Measurements from ENCODE around the gene RRP9. TPM values are rescaled to one million over a fixed set of nuclear protein-coding genes. Genes with fewer than 3 reads are reported as not detected.
"Not testable (repeated sequence)": the region's sequence is repeated elsewhere in the genome, so short reads cannot be mapped to it uniquely, and the experiment has no call there.

The RRP9 gene
- total RNA-seq, 2 experiments from 2014 or later, result 29.2 to 29.6 TPM

GRCh38 chr3:51933471-51934138 lies 8.1 kb downstream of the RRP9 start:
- no peaks in the 10 kb centered on the region for H3K9me3 Mint-ChIP-seq (ENCODE audit: insufficient read depth)
- H3K27ac Mint-ChIP-seq, result no peak overlapping the region
- no peaks in the 10 kb centered on the region for H3K27me3 Mint-ChIP-seq (ENCODE audit: low read depth)
- DNase-seq (no peak), ATAC-seq (no peak)
- no peak overlapping the region for H3K4me3 Mint-ChIP-seq
- ChIA-PET POLR2A (no interaction called here), CTCF (interaction anchor here (0.8 kb wide), 1 partner anchor 8 kb away, joined by 3 read pairs; the partner anchor contains the start of gene RRP9)
- H3K4me1 Mint-ChIP-seq (ENCODE audit: low read depth), result peaks cover 15% of the 10 kb centered on the region
- peaks cover 36% of the 10 kb centered on the region for H3K36me3 Mint-ChIP-seq (ENCODE audit: low read depth)

DNA sequence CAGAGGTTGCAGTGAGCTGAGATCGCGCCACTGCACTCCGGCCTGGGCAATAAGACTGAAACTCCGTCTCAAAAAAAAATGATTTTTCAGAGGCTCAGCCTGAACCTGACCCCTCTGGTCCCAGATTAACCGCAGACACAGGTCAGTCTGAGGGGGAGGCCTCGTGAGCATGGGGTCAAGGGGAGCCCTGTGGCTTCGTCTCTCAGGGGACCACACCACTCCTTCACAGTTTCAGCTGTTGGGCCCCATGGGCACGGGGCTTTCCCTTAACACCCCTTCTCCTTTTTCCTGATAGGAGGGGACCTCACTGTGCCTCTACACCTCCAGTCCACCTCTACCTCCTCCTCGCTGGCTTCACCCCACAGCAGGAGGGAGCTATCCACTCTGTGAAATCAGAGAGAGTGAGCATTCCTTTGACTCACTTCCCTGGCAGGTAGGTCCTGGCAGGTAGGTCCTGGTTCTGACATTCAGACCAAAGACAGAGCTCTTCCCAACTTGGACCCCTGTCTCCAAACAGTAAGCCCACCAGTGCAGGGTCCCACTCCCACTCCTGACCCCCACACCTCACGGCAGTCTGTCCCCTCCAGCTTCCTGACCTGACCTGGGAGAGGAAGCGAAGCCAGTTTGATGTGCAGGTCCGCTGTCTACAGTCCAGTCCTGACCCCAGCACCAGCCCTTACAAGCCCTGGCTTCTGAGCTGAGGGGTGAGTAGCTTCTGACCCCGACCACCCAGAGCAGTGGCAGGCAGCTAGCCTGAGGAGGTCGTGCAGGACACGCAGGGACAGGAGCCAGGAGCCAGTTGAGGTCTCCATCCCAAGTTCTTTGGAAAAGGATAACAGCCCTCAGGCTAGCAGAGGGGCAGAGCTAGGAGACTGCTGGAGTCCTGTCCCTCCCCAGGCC lies 9.0 kb downstream of the RRP9 start:
- no peak for ATAC-seq
- no peak overlapping the region for H3K4me3 Mint-ChIP-seq
- peaks cover 31% of the 10 kb centered on the region for H3K36me3 Mint-ChIP-seq (ENCODE audit: low read depth)
- ChIA-PET POLR2A (no interaction called here), CTCF (interaction anchor here (0.8 to 1.5 kb wide), 3 partner anchors 9 to 10 kb away, joined by 3 to 6 read pairs (median 3); partner anchors contain the start of gene RRP9)
- peaks cover 6% of the 10 kb centered on the region for H3K4me1 Mint-ChIP-seq (ENCODE audit: low read depth)
- no peak for DNase-seq
- no peak overlapping the region for H3K27ac Mint-ChIP-seq
- no peaks in the 10 kb centered on the region for H3K27me3 Mint-ChIP-seq (ENCODE audit: low read depth)
- H3K9me3 Mint-ChIP-seq (ENCODE audit: insufficient read depth), result no peaks in the 10 kb centered on the region

DNA sequence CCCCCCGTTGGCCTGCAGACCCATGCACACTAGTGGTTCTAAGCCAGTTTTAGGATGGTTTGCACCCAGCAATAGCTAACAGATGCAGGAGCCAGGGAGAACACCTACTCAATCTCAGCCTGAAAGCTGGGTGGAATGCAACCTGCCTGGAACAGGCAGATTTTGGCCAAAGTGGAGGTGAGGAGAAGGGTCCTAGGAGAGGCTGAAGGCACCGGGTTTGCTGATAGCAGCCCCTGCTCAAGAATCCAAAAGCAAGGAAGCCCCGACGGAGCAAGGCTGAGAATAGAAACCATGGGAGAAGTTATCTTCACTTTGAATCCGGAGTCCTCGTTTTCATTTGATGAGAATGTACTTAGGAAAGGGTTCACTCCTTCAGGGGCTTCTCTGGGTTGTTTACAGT lies 9.9 kb downstream of the RRP9 start:
- Mint-ChIP-seq H3K27ac (no peak overlapping the region), H3K4me3 (no peak overlapping the region), H3K27me3 (ENCODE audit: low read depth) (no peaks in the 10 kb centered on the region), H3K36me3 (ENCODE audit: low read depth) (peaks cover 22% of the 10 kb centered on the region), H3K4me1 (ENCODE audit: low read depth) (no peaks in the 10 kb centered on the region), H3K9me3 (ENCODE audit: insufficient read depth) (no peaks in the 10 kb centered on the region)
- DNase-seq, result no peak
- ChIA-PET POLR2A (no interaction called here), CTCF (interaction anchor here (0.9 to 1.5 kb wide), 2 partner anchors 10 to 11 kb away, joined by 3 to 6 read pairs; partner anchors contain the start of gene RRP9)
- no peak for ATAC-seq

DNA sequence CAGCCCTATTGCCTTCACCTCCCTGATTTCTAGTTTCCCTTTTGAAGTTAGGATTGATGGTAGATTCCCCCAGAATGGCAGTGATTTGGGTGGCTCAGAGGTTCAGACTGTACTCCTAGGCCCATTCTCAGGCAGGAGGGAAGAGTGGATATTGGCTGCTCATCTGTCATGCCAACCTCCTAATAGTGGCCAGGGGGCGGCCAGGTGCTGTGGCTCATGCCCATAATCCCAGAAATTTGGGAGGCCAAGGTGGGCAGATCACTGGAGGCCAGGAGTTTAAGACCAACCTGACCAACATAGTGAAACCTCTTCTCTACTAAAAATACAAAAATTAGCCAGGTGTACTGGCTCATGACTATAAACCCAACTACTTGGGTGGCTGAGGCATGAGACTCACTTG lies 11.3 kb downstream of the RRP9 start:
- H3K4me3 Mint-ChIP-seq, result no peak overlapping the region
- no peaks in the 10 kb centered on the region for H3K4me1 Mint-ChIP-seq (ENCODE audit: low read depth)
- H3K36me3 Mint-ChIP-seq (ENCODE audit: low read depth), result peaks cover 16% of the 10 kb centered on the region
- ChIA-PET CTCF (no interaction called here), POLR2A (no interaction called here)
- ATAC-seq, result no peak
- H3K27ac Mint-ChIP-seq, result no peak overlapping the region
- no peaks in the 10 kb centered on the region for H3K9me3 Mint-ChIP-seq (ENCODE audit: insufficient read depth)
- H3K27me3 Mint-ChIP-seq (ENCODE audit: low read depth), result no peaks in the 10 kb centered on the region
- DNase-seq, result no peak

GRCh38 chr3:51929420-51930003 lies 12.2 kb downstream of the RRP9 start:
- no peak for DNase-seq
- no peak for ATAC-seq
- POLR2A ChIA-PET, result no interaction called here
- H3K4me1 Mint-ChIP-seq (ENCODE audit: low read depth), result no peaks in the 10 kb centered on the region
- H3K27me3 Mint-ChIP-seq (ENCODE audit: low read depth), result no peaks in the 10 kb centered on the region
- H3K9me3 Mint-ChIP-seq (ENCODE audit: insufficient read depth), result no peaks in the 10 kb centered on the region
- CTCF ChIA-PET, result no interaction called here
- peaks cover 12% of the 10 kb centered on the region for H3K36me3 Mint-ChIP-seq (ENCODE audit: low read depth)
- H3K4me3 Mint-ChIP-seq, result no peak overlapping the region
- H3K27ac Mint-ChIP-seq, result no peak overlapping the region

- ATAC-seq; H3K4me3 Mint-ChIP-seq; DNase-seq; H3K4me1 Mint-ChIP-seq (ENCODE audit: low read depth); CTCF ChIA-PET; POLR2A ChIA-PET; H3K27me3 Mint-ChIP-seq (ENCODE audit: low read depth); H3K9me3 Mint-ChIP-seq (ENCODE audit: insufficient read depth); H3K27ac Mint-ChIP-seq: not testable (repeated sequence)
- peaks cover 11% of the 10 kb centered on the region for H3K36me3 Mint-ChIP-seq (ENCODE audit: low read depth)
Observed at GRCh38 chr3:51928981-51929380, 12.7 kb downstream of the RRP9 start.

- ATAC-seq (no peak), DNase-seq (no peak)
- Mint-ChIP-seq H3K9me3 (ENCODE audit: insufficient read depth) (no peaks in the 10 kb centered on the region), H3K27ac (no peak overlapping the region), H3K4me3 (no peak overlapping the region), H3K36me3 (ENCODE audit: low read depth) (peaks cover 8% of the 10 kb centered on the region), H3K27me3 (ENCODE audit: low read depth) (no peaks in the 10 kb centered on the region), H3K4me1 (ENCODE audit: low read depth) (no peaks in the 10 kb centered on the region)
- ChIA-PET CTCF (no interaction called here), POLR2A (no interaction called here)
Observed at GRCh38 chr3:51928438-51928837, 13.3 kb downstream of the RRP9 start.

- H3K27ac Mint-ChIP-seq, result no peak overlapping the region
- no peaks in the 10 kb centered on the region for H3K27me3 Mint-ChIP-seq (ENCODE audit: low read depth)
- CTCF ChIA-PET, result interaction anchor here (1.0 kb wide), 1 partner anchor 14 kb away, joined by 3 read pairs; the partner anchor contains the start of gene RRP9
- POLR2A ChIA-PET, result no interaction called here
- H3K9me3 Mint-ChIP-seq (ENCODE audit: insufficient read depth), result no peaks in the 10 kb centered on the region
- no peaks in the 10 kb centered on the region for H3K4me1 Mint-ChIP-seq (ENCODE audit: low read depth)
- DNase-seq, result no peak
- H3K36me3 Mint-ChIP-seq (ENCODE audit: low read depth), result peaks cover 4% of the 10 kb centered on the region
- no peak overlapping the region for H3K4me3 Mint-ChIP-seq
- ATAC-seq, result no peak
Observed at GRCh38 chr3:51927061-51927977, 14.4 kb downstream of the RRP9 start.

- Mint-ChIP-seq H3K27me3 (ENCODE audit: low read depth) (peaks cover 14% of the 10 kb centered on the region), H3K27ac (no peak overlapping the region), H3K9me3 (ENCODE audit: insufficient read depth) (no peaks in the 10 kb centered on the region), H3K36me3 (ENCODE audit: low read depth) (no peaks in the 10 kb centered on the region), H3K4me1 (ENCODE audit: low read depth) (no peaks in the 10 kb centered on the region), H3K4me3 (no peak overlapping the region)
- ChIA-PET CTCF (interaction anchor here (2.2 kb wide), 1 partner anchor 21 kb away, joined by 6 read pairs; the partner anchor contains the start of genes PARP3 and RRP9), POLR2A (no interaction called here)
- no peak for DNase-seq
- ATAC-seq, result no peak
Observed at GRCh38 chr3:51921081-51921578, 20.6 kb downstream of the RRP9 start.

- peaks cover 14% of the 10 kb centered on the region for H3K27me3 Mint-ChIP-seq (ENCODE audit: low read depth)
- no peaks in the 10 kb centered on the region for H3K36me3 Mint-ChIP-seq (ENCODE audit: low read depth)
Observed at GRCh38 chr3:51916418-51916817, 25.3 kb downstream of the RRP9 start.

GRCh38 chr3:51908026-51908425 lies 33.7 kb downstream of the RRP9 start:
- Mint-ChIP-seq H3K27ac (no peak overlapping the region), H3K4me1 (ENCODE audit: low read depth) (no peaks in the 10 kb centered on the region), H3K4me3 (no peak overlapping the region), H3K27me3 (ENCODE audit: low read depth) (peaks cover 8% of the 10 kb centered on the region), H3K36me3 (ENCODE audit: low read depth) (peaks cover 1% of the 10 kb centered on the region), H3K9me3 (ENCODE audit: insufficient read depth) (peaks cover 6% of the 10 kb centered on the region)
- ChIA-PET POLR2A (interaction anchor here (0.7 kb wide), 1 partner anchor 52 kb away, joined by 3 read pairs; no protein-coding TSS in a partner anchor), CTCF (no interaction called here)
- ATAC-seq (no peak), DNase-seq (no peak)

More at GRCh38 chr3:51916418-51916817, 25.3 kb downstream of the RRP9 start:
- POLR2A ChIA-PET, result no interaction called here
- H3K9me3 Mint-ChIP-seq (ENCODE audit: insufficient read depth), result no peaks in the 10 kb centered on the region
- no peak overlapping the region for H3K27ac Mint-ChIP-seq
- DNase-seq, result no peak
- no peak overlapping the region for H3K4me3 Mint-ChIP-seq
- ATAC-seq, result no peak
- no peaks in the 10 kb centered on the region for H3K4me1 Mint-ChIP-seq (ENCODE audit: low read depth)
- CTCF ChIA-PET, result no interaction called here

Data from activated CD8-positive, alpha-beta T cell treated with anti-CD3 and anti-CD28 coated beads, Interleukin-2, amount 10 ng/mL, durations not matched to agents 7 days and 5 days (primary cell).